NCI-H1930 (cell line): ENCODE measurements around the gene LRSAM1.
"Not testable (repeated sequence)": the region's sequence is repeated elsewhere in the genome, so short reads cannot be mapped to it uniquely, and the experiment has no call there.

Experiments
- DNase-seq, 2 experiments: peaks; one replicate each; lab custom pipeline; 2025; lab: John Stamatoyannopoulos, UW

LRSAM1 gene

GRCh38 chr9:127457191-127457878 is 6.0 kb downstream of the LRSAM1 start:
- DNase-seq: no peak

- DNase-seq: no peak
Observed at GRCh38 chr9:127458921-127459320, 7.6 kb downstream of the LRSAM1 start.

- no peak for DNase-seq
Observed at GRCh38 chr9:127463382-127463781, 12.1 kb downstream of the LRSAM1 start.

GRCh38 chr9:127463911-127464310 is 12.6 kb downstream of the LRSAM1 start:
- no peak for DNase-seq

- DNase-seq: not testable (repeated sequence)
Observed at GRCh38 chr9:127466407-127466917, 15.2 kb downstream of the LRSAM1 start.

GRCh38 chr9:127467621-127468020 is 16.3 kb downstream of the LRSAM1 start:
- no peak for DNase-seq

GRCh38 chr9:127470662-127471061 is 19.4 kb downstream of the LRSAM1 start:
- no peak for DNase-seq

- DNase-seq: no peak
Observed at GRCh38 chr9:127473501-127473900, 22.2 kb downstream of the LRSAM1 start.

GRCh38 chr9:127473932-127474331 is 22.6 kb downstream of the LRSAM1 start:
- DNase-seq: no peak

- DNase-seq: no peak
Observed at GRCh38 chr9:127474592-127474991, 23.3 kb downstream of the LRSAM1 start.

- DNase-seq: no peak
Observed at GRCh38 chr9:127479507-127480081, 28.3 kb downstream of the LRSAM1 start.

- DNase-seq: no peak
Observed at GRCh38 chr9:127482662-127483061, 31.4 kb downstream of the LRSAM1 start.

- no peak for DNase-seq
Observed at GRCh38 chr9:127485995-127486394, 34.7 kb downstream of the LRSAM1 start.

- DNase-seq: no peak
Observed at GRCh38 chr9:127488946-127489345, 37.6 kb downstream of the LRSAM1 start.

- DNase-seq: no peak
Observed at GRCh38 chr9:127489471-127490115, 38.3 kb downstream of the LRSAM1 start.

GRCh38 chr9:127490535-127491230 is 39.4 kb downstream of the LRSAM1 start:
- DNase-seq: no peak

- DNase-seq: no peak
Observed at GRCh38 chr9:127491516-127491915, 40.2 kb downstream of the LRSAM1 start.

GRCh38 chr9:127492616-127493015 is 41.3 kb downstream of the LRSAM1 start:
- DNase-seq: no peak

- DNase-seq: no peak
Observed at GRCh38 chr9:127493592-127494303, 42.4 kb downstream of the LRSAM1 start.

- DNase-seq: no peak
Observed at GRCh38 chr9:127494304-127494702, 43.0 kb downstream of the LRSAM1 start.

- DNase-seq: no peak
Observed at GRCh38 chr9:127495884-127496555, 44.7 kb downstream of the LRSAM1 start.
